GM21360 (cell line): Measurements from ENCODE around the gene FAM234B.
"Not testable (repeated sequence)": the region's sequence is repeated elsewhere in the genome, so short reads cannot be mapped to it uniquely, and the experiment has no call there.

Experiments used
- ATAC-seq: cut with Tn5 transposase; IDR thresholded peaks from one replicate; pipeline ENCODE4 v1.9.1; 2021; ENCODE audit warnings: mild to moderate bottlenecking, moderate library complexity; ENCODE audit not compliant: unreplicated experiment

Gene FAM234B

GRCh38 chr12:13022851-13023271 is 21.3 kb upstream of the FAM234B start:
- no peak for ATAC-seq

- no peak for ATAC-seq
Observed at GRCh38 chr12:13023811-13024530, 20.2 kb upstream of the FAM234B start.

- ATAC-seq: no peak
Observed at GRCh38 chr12:13024531-13024916, 19.7 kb upstream of the FAM234B start.

- no peak for ATAC-seq
Observed at GRCh38 chr12:13026286-13026685, 17.9 kb upstream of the FAM234B start.

GRCh38 chr12:13027032-13027431 is 17.1 kb upstream of the FAM234B start:
- ATAC-seq: no peak

GRCh38 chr12:13027508-13027907 is 16.7 kb upstream of the FAM234B start:
- ATAC-seq: no peak

GRCh38 chr12:13028825-13029570 is 15.2 kb upstream of the FAM234B start:
- no peak for ATAC-seq

GRCh38 chr12:13030541-13031291 is 13.5 kb upstream of the FAM234B start:
- ATAC-seq: no peak

GRCh38 chr12:13032164-13032563 is 12.0 kb upstream of the FAM234B start:
- no peak for ATAC-seq

GRCh38 chr12:13033476-13033875 is 10.7 kb upstream of the FAM234B start:
- ATAC-seq: no peak

GRCh38 chr12:13035335-13035734 is 8.8 kb upstream of the FAM234B start:
- not testable (repeated sequence) for ATAC-seq

GRCh38 chr12:13036881-13037280 is 7.3 kb upstream of the FAM234B start:
- no peak for ATAC-seq

- no peak for ATAC-seq
Observed at GRCh38 chr12:13038491-13039161, 5.6 kb upstream of the FAM234B start.

- ATAC-seq: no peak
Observed at GRCh38 chr12:13039328-13039956, 4.7 kb upstream of the FAM234B start.

GRCh38 chr12:13041224-13041623 is 3.0 kb upstream of the FAM234B start:
- no peak for ATAC-seq

- no peak for ATAC-seq
Observed at GRCh38 chr12:13042666-13043230, 1.4 kb upstream of the FAM234B start.

- no peak for ATAC-seq
Observed at GRCh38 chr12:13044906-13045299, 722 bp downstream of the FAM234B start.

GRCh38 chr12:13045816-13046215 is 1.6 kb downstream of the FAM234B start:
- no peak for ATAC-seq

GRCh38 chr12:13046964-13047363 is 2.8 kb downstream of the FAM234B start:
- no peak for ATAC-seq

- no peak for ATAC-seq
Observed at GRCh38 chr12:13049816-13050215, 5.6 kb downstream of the FAM234B start.
